ENCODE measurements around the gene MAJIN. TPM values are rescaled to one million over a fixed set of nuclear protein-coding genes. Genes with fewer than 3 reads are reported as not detected.

The MAJIN gene
- total and polyA plus RNA-seq, 10 of the 15 experiments (the other 5 are each of a cell fraction or from before 2014, with no cell fraction given), result 0.10 TPM; not detected in 9

DNA sequence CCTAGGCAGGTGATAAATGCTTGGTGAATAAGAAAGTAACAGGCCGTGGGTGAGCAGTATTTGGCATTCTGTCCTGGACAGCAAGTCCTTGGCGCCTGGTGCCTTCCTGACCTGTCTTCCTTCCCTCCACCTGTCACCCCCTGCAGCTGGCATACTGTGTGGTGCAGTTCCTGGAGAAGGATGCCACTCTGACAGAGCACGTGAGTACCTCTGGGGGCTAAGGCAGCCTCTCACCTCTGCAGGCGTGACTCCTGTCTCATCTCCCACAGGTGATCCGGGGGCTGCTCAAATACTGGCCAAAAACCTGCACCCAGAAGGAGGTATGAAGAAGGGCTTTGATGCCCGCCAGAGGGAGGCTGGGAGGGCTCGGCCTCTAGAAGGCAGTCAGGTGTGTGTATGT, 40.6 kb downstream of the MAJIN start (continued):
- TF ChIP-seq SIX5 (IDR thresholded peaks at IDR 0.05; ENCODE audit: low read depth, low read length, severe bottlenecking) (no peak), POLR2AphosphoS2 (IDR thresholded peaks at IDR 0.05; ENCODE audit: low read depth, low read length) (no peak), JUND (IDR thresholded peaks at IDR 0.05; ENCODE audit: low read depth, low read length) (no peak), NFXL1 (IDR thresholded peaks at IDR 0.05; ENCODE audit: borderline replicate concordance) (no peak), MYC (IDR thresholded peaks at IDR 0.05; ENCODE audit: insufficient read depth, insufficient read length, insufficient replicate concordance, low read length, severe bottlenecking) (no peak), RAD21 (IDR thresholded peaks at IDR 0.05; ENCODE audit: insufficient read depth, low read depth, low read length) (no peak), CHD2 (IDR thresholded peaks at IDR 0.05; ENCODE audit: borderline replicate concordance, low read depth, low read length) (no peak)
- TF ChIP-seq, protein P1, sequence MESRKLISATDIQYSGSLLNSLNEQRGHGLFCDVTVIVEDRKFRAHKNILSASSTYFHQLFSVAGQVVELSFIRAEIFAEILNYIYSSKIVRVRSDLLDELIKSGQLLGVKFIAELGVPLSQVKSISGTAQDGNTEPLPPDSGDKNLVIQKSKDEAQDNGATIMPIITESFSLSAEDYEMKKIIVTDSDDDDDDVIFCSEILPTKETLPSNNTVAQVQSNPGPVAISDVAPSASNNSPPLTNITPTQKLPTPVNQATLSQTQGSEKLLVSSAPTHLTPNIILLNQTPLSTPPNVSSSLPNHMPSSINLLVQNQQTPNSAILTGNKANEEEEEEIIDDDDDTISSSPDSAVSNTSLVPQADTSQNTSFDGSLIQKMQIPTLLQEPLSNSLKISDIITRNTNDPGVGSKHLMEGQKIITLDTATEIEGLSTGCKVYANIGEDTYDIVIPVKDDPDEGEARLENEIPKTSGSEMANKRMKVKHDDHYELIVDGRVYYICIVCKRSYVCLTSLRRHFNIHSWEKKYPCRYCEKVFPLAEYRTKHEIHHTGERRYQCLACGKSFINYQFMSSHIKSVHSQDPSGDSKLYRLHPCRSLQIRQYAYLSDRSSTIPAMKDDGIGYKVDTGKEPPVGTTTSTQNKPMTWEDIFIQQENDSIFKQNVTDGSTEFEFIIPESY (IDR thresholded peaks at IDR 0.05), result no peak
- TF ChIP-seq, protein P2, sequence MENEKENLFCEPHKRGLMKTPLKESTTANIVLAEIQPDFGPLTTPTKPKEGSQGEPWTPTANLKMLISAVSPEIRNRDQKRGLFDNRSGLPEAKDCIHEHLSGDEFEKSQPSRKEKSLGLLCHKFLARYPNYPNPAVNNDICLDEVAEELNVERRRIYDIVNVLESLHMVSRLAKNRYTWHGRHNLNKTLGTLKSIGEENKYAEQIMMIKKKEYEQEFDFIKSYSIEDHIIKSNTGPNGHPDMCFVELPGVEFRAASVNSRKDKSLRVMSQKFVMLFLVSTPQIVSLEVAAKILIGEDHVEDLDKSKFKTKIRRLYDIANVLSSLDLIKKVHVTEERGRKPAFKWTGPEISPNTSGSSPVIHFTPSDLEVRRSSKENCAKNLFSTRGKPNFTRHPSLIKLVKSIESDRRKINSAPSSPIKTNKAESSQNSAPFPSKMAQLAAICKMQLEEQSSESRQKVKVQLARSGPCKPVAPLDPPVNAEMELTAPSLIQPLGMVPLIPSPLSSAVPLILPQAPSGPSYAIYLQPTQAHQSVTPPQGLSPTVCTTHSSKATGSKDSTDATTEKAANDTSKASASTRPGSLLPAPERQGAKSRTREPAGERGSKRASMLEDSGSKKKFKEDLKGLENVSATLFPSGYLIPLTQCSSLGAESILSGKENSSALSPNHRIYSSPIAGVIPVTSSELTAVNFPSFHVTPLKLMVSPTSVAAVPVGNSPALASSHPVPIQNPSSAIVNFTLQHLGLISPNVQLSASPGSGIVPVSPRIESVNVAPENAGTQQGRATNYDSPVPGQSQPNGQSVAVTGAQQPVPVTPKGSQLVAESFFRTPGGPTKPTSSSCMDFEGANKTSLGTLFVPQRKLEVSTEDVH (IDR thresholded peaks at IDR 0.05; ENCODE audit: low read depth, partially characterized antibody), result no peak
